ENCODE measurements around the gene DHRSX.

- TF ChIP-seq CTCF (IDR thresholded peaks at IDR 0.05), result no peak
- no peak for TF ChIP-seq POLR2A (IDR thresholded peaks at IDR 0.05)
Observed at GRCh38 chrX:2474963-2475726, 25.6 kb downstream of the DHRSX start.

Data from testis (tissue), 2 donors.